Kidney capillary endothelial cell (primary cell): ENCODE results near the gene EDRF1.

Experiments
- DNase-seq: peaks from one replicate; pipeline ENCODE4 v3.0.0-alpha.2; 2018; ENCODE audit warnings: low spot score

EDRF1 gene

GRCh38 chr10:125762692-125763648, 43.5 kb downstream of the EDRF1 start:
- DNase-seq: no peak

- no peak for DNase-seq
Observed at GRCh38 chr10:125765835-125766234, 46.3 kb downstream of the EDRF1 start.

GRCh38 chr10:125766511-125766910, 47.0 kb downstream of the EDRF1 start:
- DNase-seq: no peak

DNA sequence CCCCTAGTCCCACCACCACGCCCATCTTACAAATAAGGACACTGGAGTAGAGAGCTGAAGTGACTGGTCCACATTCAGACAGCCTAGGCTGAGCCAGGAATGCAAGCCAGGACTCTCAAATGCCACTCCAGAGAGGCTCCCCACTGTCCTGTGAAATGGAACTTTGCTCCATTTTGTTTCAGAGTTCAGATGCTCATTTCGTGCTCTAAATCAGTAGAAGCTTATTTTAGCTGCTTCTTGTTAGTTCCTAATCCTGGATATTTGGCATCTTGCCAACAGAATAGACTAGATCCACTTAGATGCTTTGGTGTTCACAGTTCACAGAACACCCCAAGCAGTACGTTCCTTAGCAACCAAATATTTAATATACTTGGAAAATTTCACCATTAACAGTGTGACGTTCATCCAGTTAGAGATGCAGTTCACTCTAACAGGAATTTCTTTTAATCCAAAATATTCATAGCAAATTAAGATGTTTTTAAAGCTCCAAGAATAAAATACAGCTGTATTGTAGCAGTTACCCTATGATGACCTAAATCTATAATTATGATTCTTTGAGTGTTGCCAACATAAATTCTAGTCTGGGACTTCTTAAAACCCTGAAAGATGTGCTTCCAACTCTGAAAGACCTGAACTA, 48.8 kb downstream of the EDRF1 start:
- no peak for DNase-seq

- no peak for DNase-seq
Observed at GRCh38 chr10:125769175-125769574, 49.7 kb downstream of the EDRF1 start.

DNA sequence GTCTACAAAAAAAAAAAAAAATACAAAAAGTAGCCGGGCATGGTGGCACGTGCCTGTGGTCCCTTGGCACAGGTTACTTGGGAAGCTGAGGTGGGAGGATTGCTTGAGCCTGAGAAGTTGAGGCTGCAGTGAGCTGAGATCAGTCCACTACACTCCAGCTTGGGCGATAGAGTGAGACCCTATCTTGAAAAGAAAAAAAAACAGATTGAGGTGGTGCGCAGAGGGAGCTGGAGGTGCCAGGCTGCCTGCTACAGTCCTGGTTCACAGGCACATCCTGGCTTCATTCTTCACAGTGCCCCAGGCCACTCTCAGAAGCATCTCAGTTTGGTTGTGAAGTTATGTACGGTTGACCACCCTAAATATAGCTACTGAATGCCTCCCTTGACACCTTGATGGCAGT, 51.3 kb downstream of the EDRF1 start:
- DNase-seq: no peak

GRCh38 chr10:125772112-125772863, 52.8 kb downstream of the EDRF1 start:
- DNase-seq: no peak

- no peak for DNase-seq
Observed at GRCh38 chr10:125772864-125773180, 53.3 kb downstream of the EDRF1 start.

GRCh38 chr10:125773687-125774543, 54.4 kb downstream of the EDRF1 start:
- DNase-seq: no peak

DNA sequence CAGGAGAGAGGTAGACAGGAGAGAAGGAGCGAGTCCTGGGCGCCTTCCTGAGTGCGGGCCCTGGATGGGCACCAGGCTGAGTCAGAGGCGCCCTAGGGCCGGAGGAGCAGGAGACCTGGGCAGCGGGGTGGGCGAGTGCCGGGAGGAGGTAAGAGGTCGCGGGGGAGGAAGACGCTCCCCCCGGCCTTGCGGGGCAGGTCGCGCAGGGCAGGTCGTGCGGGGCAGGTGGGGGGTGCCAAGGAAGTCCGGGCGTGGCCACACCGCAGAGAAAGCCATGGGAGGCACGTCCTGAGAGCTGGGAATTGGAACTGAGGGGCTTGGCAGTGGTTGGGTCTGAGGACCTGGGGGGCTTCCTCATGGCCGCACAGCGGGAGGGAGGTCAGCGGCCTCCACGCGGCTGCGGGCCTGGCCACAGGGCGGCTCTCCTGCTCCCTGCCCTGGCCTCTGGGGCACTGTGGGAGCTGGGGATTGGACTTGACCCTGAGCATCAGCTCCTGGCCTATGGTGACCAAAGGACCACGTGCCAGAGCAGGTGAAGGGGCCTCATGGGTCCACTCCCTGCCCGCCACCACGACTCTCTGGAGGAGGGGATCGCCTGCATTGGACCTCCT, 55.2 kb downstream of the EDRF1 start:
- no peak for DNase-seq

GRCh38 chr10:125775491-125776106, 56.1 kb downstream of the EDRF1 start, which contains the start of gene MMP21:
TSS of gene MMP21 (minus strand) at chr10:125775821. CDS start at chr10:125775821, 0 bp downstream.
- no peak for DNase-seq

- no peak for DNase-seq
Observed at GRCh38 chr10:125777806-125778205, 58.3 kb downstream of the EDRF1 start.

DNA sequence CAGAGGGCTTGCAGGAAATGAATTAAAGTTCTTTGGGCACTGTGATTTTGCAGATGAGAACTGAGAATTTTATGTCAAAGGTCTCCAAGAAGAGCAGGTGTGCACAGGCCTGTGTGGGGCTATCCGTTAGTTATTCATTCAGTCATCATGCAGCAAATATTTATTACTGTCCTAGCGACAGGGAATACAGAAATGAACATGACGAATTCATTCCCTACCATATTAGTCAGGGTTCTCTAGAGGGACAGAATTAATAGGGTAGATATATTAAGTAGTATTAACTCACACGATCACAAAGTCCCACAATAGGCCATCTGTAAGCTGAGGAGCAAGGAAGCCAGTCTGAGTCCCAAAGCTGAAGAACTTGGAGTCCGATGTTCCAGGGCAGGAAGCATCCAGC, 59.0 kb downstream of the EDRF1 start:
- DNase-seq: no peak

GRCh38 chr10:125779403-125780327, 60.2 kb downstream of the EDRF1 start:
- DNase-seq: no peak

DNA sequence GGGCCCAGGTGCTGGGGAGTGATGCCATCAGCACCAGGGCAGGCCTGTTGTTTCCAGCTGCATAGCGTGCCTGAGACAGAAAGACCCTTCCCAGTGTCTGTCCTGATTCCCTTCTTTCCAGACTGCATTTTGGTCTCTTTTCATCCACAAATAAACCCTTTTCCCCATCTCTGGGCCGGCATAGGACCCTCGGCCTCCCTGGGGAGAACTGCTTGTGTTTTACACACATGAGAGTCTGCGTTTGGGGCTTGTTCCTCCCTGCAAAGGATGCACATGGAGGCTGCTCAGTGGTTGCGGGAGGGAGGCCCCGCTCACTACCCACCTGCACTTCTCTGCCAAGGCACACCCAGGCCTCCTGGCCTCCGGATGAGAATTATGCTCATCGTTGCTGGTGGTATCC, 61.9 kb downstream of the EDRF1 start:
- no peak for DNase-seq

GRCh38 chr10:125782054-125782453, 62.5 kb downstream of the EDRF1 start:
- no peak for DNase-seq

DNA sequence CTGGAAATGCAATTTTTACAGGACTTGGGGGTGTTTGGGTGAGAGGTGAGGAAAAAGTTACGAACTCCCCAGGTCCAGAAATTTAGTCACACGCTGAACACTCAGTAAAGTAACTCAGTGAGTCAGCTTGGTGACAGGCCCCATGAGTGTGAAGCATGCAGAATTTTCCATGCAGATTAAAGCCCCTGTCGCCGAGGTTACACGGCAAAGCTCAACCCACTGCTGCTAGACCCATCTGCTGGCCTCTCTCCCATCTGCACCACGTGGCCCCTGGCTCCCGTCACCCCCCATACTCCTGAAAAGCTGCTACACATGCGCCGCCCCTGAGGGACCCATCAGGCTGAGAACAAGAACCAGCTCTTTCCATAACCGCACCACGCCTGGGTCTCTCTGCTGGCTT, 63.1 kb downstream of the EDRF1 start:
- DNase-seq: no peak

GRCh38 chr10:125783408-125783807, 63.9 kb downstream of the EDRF1 start:
- DNase-seq: no peak

GRCh38 chr10:125783957-125784356, 64.4 kb downstream of the EDRF1 start:
- no peak for DNase-seq

- DNase-seq: no peak
Observed at GRCh38 chr10:125785791-125786190, 66.3 kb downstream of the EDRF1 start.
